Medulla oblongata (tissue), 1 donor: Measurements from ENCODE around the gene HEG1.
A peak's percentile ranks its signal among the peaks of the same experiment; 100 is the strongest.
"Not testable (repeated sequence)": the region's sequence is repeated elsewhere in the genome, so short reads cannot be mapped to it uniquely, and the experiment has no call there.

Experiments
- DNase-seq: peaks from one replicate; pipeline ENCODE4 v3.0.0-alpha.2; 2015; ENCODE audit errors: extremely low spot score

The HEG1 gene, protein sequence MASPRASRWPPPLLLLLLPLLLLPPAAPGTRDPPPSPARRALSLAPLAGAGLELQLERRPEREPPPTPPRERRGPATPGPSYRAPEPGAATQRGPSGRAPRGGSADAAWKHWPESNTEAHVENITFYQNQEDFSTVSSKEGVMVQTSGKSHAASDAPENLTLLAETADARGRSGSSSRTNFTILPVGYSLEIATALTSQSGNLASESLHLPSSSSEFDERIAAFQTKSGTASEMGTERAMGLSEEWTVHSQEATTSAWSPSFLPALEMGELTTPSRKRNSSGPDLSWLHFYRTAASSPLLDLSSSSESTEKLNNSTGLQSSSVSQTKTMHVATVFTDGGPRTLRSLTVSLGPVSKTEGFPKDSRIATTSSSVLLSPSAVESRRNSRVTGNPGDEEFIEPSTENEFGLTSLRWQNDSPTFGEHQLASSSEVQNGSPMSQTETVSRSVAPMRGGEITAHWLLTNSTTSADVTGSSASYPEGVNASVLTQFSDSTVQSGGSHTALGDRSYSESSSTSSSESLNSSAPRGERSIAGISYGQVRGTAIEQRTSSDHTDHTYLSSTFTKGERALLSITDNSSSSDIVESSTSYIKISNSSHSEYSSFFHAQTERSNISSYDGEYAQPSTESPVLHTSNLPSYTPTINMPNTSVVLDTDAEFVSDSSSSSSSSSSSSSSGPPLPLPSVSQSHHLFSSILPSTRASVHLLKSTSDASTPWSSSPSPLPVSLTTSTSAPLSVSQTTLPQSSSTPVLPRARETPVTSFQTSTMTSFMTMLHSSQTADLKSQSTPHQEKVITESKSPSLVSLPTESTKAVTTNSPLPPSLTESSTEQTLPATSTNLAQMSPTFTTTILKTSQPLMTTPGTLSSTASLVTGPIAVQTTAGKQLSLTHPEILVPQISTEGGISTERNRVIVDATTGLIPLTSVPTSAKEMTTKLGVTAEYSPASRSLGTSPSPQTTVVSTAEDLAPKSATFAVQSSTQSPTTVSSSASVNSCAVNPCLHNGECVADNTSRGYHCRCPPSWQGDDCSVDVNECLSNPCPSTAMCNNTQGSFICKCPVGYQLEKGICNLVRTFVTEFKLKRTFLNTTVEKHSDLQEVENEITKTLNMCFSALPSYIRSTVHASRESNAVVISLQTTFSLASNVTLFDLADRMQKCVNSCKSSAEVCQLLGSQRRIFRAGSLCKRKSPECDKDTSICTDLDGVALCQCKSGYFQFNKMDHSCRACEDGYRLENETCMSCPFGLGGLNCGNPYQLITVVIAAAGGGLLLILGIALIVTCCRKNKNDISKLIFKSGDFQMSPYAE (N-terminal part only)

DNA sequence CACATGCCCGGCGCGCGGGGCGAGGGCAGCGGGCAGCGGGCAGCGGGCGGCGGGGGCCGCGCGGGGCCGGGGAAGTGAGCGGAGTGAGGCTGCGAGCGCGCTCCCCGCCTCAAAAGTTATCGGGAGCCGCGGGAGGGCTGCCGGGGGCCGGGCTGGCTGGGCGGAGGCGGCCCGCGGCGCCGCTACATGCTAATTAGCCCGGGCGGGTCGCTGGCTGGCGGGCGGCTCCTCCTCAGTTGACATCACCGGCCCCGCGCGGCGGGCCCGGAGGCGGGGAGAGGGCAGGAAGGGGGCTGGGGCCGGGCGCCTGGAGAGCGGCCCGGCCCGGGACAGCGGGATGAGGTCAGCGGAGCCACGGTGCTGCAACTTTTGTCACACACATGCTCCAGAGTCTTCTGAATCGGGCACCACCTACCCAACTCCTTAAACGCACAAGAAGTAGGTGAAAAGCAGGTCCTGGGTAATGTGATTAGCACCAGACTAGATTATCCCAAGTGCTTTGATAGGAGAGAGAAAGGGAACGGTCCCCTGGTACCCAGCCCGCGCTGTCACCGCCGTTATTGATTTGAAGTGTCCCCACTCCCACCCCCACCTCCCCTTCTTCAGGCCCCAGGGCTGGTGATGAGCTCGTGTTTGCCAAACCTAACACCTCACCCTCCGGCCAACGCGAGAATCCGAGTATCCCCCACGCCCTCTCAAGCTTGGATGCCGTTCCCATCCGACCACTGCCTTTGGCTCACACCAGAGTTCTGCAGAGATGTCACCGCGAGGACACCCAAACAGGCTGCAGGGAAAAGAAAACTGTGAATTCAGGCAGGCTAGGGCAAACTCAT lies at the start of gene HEG1:
TSS of gene HEG1 (minus strand) at position 85 of the 833 bp plus-strand sequence. CDS start 107 bp downstream, outside the sequence.
- peak; percentile 92 for DNase-seq

DNA sequence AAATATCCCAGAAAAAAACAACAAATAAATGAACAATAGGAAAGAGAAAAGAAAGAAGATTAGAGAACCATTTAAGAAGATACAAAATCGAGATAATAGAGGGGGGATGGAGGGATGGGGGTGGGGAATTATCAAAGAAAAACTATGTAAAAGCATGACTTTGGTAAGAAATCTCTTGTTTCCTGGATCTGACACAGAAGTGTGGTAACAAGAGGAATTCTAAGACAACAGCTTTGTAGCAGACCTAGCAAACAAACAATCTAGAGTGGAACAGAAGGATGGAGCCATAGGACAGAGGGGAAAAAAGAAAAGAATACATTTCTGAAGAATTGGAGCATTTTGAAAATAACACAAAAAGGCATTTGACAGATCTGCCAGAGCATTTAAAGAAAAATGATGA lies 49.3 kb upstream of the HEG1 start:
- DNase-seq = no peak

DNA sequence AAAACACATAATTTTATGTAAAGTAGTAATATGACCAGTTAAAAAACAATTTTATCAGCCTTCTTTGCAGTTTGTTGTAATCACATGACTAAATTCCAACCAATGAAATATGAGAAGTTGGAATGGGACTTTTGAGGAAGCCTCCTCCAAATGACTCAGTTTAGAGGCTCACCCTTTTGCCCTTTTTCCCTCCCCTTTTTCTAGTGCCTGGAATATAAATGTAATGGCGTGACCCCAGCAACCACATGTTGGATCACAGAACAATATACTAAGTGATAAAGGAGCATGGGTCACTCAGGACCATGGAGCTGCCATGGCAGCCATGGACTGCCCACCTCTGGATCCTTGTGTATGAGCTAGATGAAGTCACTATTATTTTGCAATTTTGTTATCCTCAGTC lies 48.8 kb upstream of the HEG1 start:
- no peak for DNase-seq

DNA sequence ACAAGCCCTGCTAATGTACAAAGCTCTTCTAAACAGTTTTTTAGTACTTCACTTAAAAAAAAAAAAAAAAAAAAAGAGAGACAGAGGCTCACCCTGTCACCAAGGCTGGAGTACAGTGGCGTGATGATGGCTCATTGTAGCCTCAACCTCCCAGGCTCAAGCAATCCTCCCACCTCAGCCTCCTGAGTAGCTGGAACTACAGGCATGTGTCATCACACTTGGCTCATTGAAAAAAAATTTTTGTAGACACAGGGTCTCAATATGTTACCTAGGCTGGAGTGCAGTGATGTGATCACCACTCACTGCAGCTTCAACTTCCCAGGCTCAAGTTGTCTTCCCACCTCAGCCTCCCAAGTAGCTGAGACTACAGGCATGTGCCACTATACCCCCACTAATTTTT lies 47.6 kb upstream of the HEG1 start:
- DNase-seq = no peak

DNA sequence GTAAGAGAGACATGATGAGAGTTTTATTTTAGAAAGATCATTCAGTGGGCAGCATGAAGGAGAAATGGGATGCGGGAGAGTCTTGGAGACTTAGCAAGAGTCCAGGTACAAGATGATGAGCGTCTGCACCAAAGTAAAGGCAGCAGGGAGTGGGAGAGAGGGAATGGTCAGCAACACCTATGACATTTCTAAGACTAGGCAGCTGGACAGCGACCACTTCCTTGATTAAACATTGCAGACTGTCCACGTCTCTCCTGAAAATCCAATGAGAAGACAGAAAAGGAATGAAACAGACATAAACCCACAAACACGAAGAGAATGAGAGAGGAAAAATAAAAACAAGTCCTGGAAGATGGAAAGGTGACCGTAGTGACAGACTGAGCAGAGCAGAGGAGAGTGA lies 46.7 kb upstream of the HEG1 start:
- no peak for DNase-seq

DNA sequence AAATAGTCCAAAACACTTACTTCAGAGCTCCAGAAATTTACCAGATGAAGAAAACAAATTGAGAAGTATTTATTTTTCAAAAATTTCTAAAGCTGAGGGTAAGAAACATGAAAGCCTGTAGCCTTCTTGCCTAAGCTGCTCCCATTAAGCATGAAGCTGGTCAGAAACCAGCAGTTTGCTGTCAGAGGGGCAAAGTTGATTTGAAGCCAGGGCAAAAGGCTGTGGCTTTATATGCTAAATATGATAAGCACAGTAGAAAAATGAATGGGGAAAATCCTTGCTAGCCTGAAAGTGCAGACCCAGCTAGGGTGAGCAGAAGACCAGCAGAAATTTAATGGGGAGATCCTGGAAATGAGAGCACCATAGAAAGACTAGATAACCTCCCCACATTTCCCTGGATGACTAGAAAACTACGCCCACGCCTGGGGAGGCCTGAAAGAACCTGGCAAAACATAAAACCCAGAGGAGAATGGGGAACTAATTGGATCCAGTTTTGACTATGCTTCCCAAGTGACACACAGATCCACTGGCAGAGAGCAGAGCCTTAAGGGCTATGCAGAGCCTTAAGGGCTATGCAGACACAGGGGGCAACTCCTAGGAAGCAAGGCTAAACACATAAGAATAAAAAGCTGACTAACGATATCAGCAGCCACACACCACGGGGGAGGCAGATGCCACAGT lies 43.0 kb upstream of the HEG1 start:
- no peak for DNase-seq

DNA sequence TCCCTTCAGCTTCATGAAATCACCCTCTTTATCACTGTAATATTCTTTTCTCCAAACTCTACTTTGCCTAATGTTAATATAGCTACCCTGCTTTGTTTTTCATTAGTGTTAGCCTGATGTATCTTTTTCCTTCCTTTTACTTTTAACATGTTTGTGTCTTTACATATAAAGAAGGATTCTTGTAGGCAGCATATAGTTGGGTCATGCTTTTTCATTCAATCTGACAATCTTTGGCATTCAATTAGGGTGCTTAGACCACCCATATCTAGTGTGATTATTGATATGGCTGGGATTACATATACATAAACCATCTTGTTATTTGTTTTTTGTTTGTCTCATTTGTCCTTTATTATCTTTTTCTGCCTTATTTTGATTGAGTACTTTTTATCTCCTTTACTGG lies 34.9 kb upstream of the HEG1 start:
- no peak for DNase-seq

DNA sequence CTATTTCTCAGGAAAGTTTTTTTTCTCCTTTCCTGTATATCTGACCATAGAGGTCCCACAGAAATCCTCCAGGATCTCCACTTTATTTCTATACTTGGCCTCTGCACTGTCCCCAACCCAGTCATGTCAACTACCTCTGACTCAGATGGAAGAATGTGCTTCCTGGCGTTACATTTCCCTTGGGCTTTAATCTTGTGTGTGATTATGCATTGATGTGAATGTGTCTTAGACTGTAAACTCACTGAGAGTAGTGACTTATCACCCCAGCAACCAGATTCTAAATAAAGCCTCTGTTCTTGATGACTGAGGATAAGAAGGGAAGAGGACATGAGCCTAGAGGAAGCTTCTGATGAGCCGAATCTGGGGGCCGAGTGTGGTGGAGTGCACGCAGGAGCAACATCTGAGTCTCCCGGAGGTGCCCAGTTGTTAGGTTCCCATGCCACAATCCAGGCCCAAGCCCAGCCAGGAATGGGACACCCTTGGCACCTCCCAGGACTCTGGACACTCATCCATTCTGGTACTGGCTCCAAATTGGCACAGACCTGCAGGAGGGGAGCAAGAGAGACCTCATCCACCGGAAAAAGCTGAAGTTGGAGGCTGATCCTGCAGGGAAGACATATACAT lies 32.1 kb upstream of the HEG1 start:
- DNase-seq = no peak

DNA sequence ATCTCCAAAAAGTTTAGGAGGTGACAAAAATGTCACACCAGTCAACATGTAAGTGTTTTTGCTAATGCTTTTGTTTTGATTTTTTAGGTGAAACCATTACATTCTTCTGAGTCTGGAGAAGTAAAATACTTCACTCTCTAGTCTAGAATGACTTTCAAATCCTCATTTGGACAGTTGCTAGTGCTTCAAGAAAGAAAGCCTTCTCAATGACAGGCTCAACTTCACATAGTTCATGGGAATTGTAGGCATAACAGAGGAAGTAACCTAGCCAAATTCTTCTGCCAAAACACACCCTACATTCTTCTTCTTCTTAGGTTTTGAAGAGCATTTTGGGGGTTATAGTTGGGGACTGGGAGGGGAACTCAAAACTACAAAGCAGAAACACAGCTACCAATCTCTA lies 29.4 kb upstream of the HEG1 start:
- DNase-seq = peak; percentile 13

DNA sequence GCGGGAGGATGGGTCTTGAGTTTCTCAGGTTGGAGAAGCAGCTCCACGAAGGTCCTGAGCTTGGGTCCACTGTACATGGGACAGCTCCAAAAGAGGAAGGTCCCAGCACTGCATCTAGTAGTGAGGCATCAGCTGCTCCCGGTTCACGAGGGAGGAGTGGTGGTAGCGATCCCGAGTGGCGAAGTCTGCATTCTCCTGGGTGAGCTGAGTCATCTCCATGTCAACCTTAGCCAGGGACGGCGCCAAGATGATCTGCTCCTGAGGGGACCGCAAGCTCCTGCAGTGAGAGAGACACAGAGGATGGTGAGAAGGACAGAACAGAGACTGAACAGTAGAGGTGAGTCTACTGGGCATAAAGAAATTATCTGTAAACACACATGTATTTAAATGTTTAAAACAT lies 28.0 kb upstream of the HEG1 start:
- DNase-seq = peak; percentile 63

DNA sequence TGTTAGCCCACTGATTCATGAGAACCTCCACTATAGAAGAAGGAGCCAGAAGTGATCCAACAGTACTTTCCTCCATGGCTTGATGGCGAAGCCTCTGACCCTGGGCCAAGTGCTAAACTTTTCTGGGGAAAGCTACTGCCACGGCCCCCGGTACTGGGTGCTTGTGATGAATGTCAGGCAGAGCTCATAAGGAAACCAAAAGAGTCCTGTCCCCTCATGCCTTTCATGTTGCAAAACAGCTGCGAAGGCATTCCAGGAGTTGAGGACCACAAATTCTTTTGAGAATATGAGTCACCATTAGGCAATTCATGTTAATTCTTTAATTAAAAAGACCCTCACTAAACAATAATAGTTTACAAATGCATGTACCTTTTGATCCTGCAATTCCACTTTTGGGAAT lies 26.5 kb upstream of the HEG1 start:
- DNase-seq = not testable (repeated sequence)

DNA sequence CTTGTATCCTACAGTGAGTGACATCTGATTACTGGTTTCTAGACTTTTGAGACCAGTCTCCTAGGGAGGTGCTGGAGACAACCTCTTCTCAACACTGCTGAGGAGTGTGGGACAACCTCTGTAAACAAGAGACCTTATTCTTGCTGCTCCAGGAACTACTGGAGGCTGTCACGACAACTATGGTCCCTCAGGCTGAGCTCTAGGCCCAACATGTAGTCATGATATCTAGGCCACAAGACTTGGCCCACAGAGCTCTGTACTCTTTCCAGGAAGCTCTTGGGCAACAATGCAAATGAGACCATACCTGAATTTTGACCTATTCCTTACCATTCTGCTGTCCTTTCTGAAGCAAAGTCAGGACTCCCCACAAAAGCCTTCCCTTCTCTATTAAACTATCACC lies 24.3 kb upstream of the HEG1 start:
- DNase-seq = no peak

DNA sequence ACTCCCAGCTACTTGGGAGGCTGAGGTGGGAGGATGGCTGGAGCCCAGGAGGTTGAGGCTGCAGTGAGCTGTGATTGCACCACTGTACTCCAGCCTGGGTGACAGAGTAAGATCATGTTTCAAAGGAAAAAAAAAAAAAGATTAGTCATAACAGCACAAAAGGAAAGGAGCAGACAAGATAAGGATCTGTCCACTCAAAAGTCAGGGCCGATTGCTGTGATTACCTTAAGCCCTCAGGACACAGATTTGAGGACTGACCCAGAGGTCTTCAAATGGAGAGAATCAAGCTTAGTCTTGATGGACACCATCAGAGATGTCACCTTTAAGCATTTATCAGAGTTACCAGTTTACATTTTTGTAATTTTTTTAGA lies 23.9 kb upstream of the HEG1 start:
- no peak for DNase-seq

DNA sequence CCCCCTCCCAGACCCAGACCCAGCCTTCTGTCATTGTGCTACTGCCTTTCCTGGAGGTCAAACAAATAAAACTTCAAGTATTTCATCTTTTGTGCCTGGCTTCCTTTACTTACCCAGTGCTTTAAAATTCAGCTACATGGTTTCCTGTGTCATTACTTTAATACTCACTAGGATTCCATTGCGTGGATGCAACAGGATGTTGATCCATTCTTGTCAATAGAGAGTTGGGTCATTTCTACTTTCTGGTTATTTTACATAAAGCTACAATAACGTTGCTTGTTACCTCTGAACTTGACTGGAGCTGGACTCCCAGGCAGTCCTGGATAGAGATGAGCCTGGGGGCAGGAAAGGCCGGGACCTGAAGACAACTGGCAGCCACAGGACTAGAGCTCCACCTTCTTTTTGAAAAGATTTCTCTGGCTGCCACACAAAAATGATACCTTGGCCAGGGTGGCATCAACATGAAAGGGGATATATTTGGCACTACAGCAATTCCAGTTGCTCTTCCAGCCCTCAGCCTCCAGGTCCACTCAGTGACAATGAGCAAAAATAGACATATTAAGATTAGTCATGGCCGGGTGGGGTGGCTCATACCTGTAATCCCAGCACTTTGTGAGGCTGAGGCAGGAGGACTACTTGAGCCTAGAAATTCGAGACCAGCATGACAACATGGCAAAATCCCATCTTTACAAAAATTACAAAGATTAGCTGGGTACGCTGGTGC lies 23.3 kb upstream of the HEG1 start:
- DNase-seq = no peak

DNA sequence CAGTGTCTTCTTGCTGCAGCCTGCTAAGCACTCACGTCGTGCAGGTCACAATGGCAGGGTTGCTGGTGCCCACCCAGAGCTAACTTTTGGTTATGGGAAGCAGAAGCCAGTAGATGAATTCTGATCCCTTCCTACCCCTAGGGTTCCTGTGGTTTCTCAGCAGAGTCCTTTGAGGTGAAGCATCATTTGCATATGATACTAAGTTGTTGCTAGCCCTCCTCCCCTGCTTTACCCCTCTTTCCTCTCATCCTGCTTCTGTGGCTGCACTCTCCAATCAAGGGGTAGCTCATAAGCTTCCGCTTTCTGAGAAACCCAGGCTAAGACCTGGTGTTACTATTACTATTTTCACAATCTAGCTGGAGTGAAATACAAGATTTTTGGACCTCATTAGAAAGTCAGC lies 22.1 kb upstream of the HEG1 start:
- DNase-seq = no peak

DNA sequence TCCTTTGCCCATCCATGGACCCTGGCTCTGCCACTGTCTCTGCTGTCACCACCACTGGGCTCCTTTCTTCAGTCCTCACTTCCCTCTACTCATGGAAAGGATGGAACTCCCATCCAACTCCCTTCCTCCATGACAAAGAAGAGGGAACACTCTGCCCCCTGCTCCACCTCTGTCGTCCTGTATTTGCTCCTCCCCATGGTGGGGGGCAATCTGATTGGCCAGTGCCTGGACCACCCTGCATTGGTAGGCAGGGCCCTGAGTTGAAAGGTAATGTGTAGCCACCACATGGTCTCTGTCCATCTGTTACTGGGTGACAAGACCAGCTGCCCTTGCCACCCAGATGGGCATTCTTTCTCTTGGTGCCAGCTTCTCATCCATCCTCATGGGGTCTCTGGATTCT lies 20.7 kb upstream of the HEG1 start:
- DNase-seq = no peak

DNA sequence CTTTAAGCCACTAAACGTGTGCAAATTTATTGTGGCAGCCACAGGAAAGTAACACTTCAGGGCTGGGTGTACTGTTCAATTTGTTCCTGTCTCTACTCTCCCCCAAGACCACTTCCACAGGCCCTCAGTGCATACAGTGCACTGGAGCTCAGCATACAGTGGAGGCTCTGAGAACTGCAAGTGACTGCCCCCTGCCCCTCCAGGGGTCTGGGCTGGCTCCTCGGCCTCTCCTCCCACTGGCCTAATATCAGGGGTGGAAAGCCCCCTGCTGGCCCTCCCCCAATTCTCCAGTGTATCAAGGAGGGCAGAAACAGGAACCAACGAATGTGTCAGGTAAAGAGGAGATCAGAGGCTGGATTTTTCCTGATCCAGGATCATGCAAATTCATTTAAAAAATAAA lies 19.9 kb upstream of the HEG1 start:
- no peak for DNase-seq

DNA sequence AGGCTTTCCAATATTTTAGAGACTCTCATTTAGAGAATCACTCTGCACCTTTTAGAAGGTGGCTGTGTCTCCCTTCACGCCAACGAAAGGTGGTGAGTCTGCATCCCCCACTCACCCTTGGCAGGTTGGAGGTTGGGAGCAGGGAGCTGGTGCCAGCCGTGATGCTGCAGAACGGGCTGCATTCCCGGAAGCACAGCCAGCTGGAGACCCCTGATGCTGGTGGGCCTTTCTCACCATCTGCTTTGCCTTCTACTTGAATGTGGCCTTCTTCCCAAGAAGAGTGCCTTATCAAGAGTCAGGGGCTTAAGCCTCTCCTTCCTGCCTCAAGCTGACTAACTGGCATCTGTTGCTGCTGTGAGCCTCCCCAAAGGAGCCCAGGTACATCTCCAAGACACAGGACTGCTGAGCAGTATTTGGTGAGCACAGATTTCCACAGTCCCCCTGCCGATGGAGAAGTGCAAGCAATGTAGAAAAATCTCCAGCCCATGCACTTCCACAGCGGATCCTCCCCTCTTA lies 17.7 kb upstream of the HEG1 start:
- DNase-seq = no peak

DNA sequence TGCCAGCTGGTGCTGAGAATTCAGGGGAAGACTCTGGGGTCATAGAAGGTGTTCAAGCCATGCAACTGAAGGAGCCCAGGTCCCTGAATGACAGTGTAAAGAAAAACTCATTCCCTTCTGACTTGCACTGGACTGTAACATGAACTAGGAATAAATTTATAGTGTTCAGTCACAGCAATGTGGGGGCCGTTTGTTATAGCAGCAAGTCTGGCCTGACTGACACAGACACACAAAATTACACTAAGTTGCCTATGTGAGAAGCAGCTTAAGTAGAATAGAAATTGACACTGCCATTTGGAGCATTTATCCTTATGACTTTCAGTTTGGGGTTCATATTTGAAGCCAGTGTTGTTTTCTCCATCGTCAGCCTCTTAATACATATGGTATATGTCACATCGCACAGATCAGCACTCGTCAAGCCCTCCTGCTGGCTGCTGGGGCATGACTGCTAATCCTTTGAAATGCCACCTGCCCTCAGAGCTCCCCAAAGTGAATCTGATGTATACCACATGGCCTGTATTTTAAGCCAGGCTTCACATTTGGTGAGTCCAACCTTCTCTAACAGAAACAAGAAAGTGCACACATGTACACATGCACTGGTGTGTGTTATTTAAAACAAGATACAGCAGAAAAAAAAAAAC lies 17.1 kb upstream of the HEG1 start:
- no peak for DNase-seq
